Epithelial cell of proximal tubule (primary cell): ENCODE results near the gene HELB. TPM values are rescaled to one million over a fixed set of nuclear protein-coding genes. Genes with fewer than 3 reads are reported as not detected.

Experiments used
- DNase-seq: peaks from one replicate; pipeline ENCODE4 v3.0.0-alpha.2; 2011; ENCODE audit warnings: low read depth
- H3K4me3 ChIP-seq: 2 replicates; pipeline ENCODE4 v1.5.1; 2011; ENCODE audit warnings: low read depth, mild to moderate bottlenecking, low read length
- total RNA-seq: library from RNA; depleted of rRNA; stranded (reverse); fragments of >200 nt; gene quantifications from 2 replicates; pipeline ENCODE4 v1.2.3, GENCODE V29; 2015
- TF ChIP-seq, protein P1 (sequence below): conservative IDR thresholded peaks from 2 replicates; pipeline ENCODE4 v1.5.1; 2012; ENCODE audit warnings: low read depth, mild to moderate bottlenecking, low read length

The HELB gene
- total RNA-seq, 1 donor from 2014 or later, result 2.0 TPM

DNA sequence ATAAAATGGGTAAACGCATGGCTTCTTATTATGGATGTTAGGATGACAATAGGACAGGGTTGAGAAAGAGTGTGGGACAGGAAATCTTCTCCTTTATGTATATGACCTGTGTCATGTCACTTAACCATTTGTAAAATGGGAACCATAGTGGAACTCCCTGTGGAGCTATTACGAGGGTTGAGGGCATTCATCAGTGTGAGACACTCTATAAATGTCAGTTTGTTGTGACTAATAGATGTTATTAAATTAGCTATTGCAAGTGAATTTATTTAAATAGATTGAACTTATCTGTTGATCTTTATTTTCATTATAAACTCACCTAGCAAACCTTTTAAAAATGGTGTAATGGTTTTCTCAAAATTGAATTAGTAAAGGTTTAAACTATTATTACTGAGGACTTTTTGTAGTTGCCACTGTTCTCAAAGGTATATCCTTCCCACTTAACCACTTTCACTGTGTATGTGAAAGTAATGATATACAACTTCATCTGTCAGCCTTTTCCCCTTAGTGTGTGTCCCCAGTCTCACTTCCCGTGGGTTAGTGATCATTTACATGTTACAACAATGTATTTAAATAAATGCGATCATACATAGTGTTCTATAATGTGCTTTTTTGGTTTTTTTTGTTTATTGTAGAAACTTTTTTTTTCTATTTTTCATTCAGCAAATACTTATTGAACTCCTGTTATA is 17.1 kb downstream of the HELB start:
- TF ChIP-seq, protein P1, sequence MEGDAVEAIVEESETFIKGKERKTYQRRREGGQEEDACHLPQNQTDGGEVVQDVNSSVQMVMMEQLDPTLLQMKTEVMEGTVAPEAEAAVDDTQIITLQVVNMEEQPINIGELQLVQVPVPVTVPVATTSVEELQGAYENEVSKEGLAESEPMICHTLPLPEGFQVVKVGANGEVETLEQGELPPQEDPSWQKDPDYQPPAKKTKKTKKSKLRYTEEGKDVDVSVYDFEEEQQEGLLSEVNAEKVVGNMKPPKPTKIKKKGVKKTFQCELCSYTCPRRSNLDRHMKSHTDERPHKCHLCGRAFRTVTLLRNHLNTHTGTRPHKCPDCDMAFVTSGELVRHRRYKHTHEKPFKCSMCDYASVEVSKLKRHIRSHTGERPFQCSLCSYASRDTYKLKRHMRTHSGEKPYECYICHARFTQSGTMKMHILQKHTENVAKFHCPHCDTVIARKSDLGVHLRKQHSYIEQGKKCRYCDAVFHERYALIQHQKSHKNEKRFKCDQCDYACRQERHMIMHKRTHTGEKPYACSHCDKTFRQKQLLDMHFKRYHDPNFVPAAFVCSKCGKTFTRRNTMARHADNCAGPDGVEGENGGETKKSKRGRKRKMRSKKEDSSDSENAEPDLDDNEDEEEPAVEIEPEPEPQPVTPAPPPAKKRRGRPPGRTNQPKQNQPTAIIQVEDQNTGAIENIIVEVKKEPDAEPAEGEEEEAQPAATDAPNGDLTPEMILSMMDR, result no peak
- no peak overlapping the region for H3K4me3 ChIP-seq
- DNase-seq, result no peak

DNA sequence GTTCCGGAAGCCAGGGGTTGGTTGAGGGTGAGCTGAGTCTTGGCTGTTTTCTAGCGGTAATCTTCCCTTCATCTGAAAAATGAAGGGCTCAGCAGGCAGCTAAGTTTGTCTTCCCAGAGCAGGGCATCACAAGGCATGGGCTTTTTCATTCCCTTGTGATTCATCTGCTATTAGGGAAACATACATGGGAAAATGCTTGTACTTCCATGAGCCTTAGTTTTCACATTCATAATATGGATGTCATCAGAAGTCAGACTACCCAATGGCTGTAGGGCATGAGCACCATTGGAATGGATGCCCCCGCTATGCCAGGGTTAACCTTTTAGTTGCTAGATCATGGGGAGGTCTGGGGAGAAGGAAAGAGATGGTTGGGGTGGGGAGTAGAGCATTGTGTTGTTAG is 18.7 kb downstream of the HELB start:
- H3K4me3 ChIP-seq, result no peak overlapping the region
- no peak for DNase-seq
- TF ChIP-seq, protein P1, result no peak

DNA sequence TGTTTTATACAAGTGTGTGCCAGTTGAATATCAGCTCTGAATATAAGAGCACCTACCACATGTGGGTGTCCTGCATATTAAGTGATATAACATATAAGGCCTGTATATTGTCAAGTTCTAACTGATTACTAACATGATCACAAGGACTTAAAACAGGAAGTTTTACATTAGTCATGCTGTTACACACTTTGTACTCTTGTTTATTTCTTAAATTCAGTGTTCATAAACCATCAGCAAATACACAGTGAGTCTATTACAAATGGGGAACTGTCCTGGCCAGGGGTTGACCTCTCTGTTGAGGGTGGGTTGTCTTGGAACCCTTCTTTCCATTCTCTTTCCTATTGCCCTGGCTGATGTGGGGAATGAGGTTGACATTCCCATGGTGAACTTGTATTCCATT is 19.1 kb downstream of the HELB start:
- no peak overlapping the region for H3K4me3 ChIP-seq
- TF ChIP-seq, protein P1, result no peak
- DNase-seq, result no peak

DNA sequence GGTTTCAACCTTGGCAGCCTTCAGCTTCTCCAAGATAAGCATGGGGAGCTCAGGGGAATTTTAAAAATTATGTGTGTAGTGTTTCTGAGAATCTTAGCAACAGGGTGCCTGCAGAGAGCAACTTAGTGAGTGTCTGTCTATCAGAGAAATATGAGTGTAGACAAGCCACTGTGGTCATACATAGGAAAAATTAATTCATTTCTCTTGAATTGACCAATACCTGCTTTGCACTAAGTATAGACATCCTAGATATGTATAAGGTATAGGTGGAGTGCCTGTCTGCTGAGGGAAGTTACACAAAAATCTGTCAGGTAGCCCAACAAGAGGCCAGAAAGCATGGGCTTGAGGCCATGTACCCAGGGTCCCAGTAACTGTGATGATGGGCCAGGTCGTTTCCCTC is 20.7 kb downstream of the HELB start:
- no peak for DNase-seq
- H3K4me3 ChIP-seq, result no peak overlapping the region
- TF ChIP-seq, protein P1, result no peak

DNA sequence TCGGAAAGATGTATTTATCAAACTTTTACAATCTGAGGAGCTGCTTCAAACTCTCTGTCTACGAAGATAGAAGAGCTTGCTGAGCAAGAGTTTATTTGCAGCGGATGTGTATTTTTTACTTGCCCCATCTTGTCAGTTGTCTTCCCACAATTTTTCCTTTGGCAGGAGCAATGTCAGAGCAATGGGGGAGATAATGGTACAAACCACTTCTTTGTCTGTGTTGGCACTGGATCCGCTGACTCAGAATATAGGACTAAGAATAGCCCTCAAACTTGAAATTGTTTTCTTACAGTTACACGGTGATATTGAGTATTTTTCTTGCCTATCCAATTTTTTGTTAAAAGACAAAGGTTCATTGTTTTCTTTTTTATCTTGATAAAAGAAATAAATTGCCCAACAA is 27.6 kb downstream of the HELB start:
- no peak for DNase-seq

DNA sequence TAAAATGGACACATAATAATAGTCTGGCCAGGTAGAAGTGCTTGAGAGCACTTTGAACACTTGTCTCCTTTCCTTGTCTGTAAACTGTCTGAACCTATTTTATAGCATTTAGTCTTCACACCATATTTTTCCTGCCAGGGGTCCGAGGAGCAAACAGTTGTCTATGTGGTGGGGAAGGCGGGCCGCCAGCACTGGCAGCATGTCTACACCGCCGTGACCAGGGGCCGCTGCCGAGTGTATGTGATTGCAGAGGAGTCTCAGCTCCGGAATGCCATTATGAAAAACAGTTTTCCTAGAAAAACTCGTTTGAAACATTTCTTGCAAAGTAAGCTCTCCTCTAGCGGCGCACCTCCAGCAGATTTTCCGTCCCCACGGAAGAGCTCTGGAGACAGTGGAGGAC is 28.7 kb downstream of the HELB start:
- TF ChIP-seq, protein P1, result no peak
- DNase-seq, result no peak
- no peak overlapping the region for H3K4me3 ChIP-seq

More for the DNA sequence above, 27.6 kb downstream of the HELB start:
- no peak overlapping the region for H3K4me3 ChIP-seq
- TF ChIP-seq, protein P1, result no peak

DNA sequence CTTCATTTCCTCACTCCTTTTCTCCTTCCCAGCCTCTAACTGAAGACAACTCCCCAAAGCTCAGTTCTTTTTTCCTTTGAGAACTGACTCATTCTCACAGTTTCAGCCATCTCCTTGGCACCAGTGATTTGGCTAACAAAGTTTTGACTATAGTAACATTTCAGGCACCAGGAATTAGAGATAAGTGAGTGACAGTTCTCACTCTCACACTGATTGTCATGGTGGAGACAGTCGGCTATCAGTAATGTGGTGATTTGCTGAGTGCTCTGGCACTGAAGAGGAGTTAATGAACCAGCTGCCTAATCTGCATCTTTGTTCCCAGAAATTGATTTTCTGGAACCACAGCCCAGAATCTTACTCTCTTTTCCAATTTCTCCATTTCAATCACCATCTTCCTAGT is 29.5 kb downstream of the HELB start:
- no peak for DNase-seq
- no peak overlapping the region for H3K4me3 ChIP-seq
- TF ChIP-seq, protein P1, result no peak
